HEK293T (cell line): ENCODE results near the gene NOTCH2.

Experiments used
- FOXK2 ChIP-seq: fragments of 450-650 bp; IDR thresholded peaks from 2 replicates; pipeline ENCODE4 v1.6.1; 2016; ENCODE audit warnings: mild to moderate bottlenecking
- L3MBTL2 ChIP-seq: fragments of 450-650 bp; conservative IDR thresholded peaks from 2 replicates; pipeline ENCODE4 v1.6.1; 2016; ENCODE audit warnings: mild to moderate bottlenecking

DNA sequence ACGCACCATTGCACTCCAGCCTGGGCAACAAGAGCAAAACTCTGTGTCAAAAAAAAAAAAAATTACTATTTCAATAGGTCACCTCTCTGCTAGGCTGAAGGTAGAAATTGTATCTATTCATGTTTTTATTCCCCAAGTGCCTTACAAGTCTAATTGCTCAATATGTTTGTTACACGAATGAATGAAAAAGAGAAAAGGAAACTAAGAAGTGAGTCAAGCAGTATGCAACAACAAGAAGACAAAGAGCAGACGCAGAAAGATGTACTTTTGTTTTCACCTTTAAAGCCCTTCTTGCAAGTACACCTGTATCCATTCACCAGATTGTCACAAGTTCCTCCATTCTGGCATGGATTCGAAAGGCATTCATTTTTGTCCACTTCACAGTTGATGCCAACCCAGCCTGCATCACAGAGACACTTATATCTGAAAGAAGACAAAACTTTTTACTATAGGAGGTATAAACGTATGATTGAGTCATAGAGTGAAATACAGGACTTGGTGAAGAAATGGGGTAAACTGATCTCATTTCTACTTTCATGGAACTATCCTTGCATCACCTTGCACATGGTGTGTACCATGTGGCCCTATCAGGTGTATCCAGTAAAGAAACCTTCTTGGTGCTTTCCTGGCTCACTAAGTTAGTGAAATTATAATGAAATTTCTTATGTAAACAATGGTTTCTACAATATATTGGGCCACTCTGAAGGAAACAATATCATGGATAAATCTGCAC is 116.0 kb downstream of the NOTCH2 start:
- no peak for TF ChIP-seq L3MBTL2
- TF ChIP-seq FOXK2 = no peak
